ENCODE data around the gene SSNA1. TPM values are rescaled to one million over a fixed set of nuclear protein-coding genes. Genes with fewer than 3 reads are reported as not detected.
A peak's percentile ranks its signal among the peaks of the same experiment; 100 is the strongest.

Gene SSNA1
- total and polyA plus RNA-seq, 2 experiments from 2014 or later: 82.2 to 128 TPM

GRCh38 chr9:137189297-137190295 is 1.1 kb downstream of the SSNA1 start:
- no peak for TF ChIP-seq EZH2phosphoT487 (IDR thresholded peaks at IDR 0.05; ENCODE audit: low read depth, severe bottlenecking, unreplicated experiment)
- TF ChIP-seq EZH2 (IDR thresholded peaks at IDR 0.05; ENCODE audit: borderline replicate concordance): no peak
- no peak for TF ChIP-seq CTCF (IDR thresholded peaks at IDR 0.05; ENCODE audit: poor library complexity)
- peaks cover 71% of the 10 kb centered on the region for H3K79me2 ChIP-seq
- H3K9me2 ChIP-seq (replicated peaks; ENCODE audit: insufficient read depth): no peaks in the 10 kb centered on the region
- H3K36me3 ChIP-seq (replicated peaks; ENCODE audit: insufficient read depth, low read depth): no peaks in the 10 kb centered on the region
- no peaks in the 10 kb centered on the region for H3K9me3 ChIP-seq (ENCODE audit: low read depth)
- no peak for DNase-seq (ENCODE audit: low spot score)
- peaks cover 37% of the 10 kb centered on the region for H4K20me1 ChIP-seq (ENCODE audit: insufficient read depth, poor library complexity, severe bottlenecking)
- 46% methylated on average over 23 of the region's 23 CpGs for WGBS (ENCODE audit: low lambda C conversion rate, missing lambda C conversion rate)
- peak overlapping the region; percentile 92 for H3K4me2 ChIP-seq
- no peak overlapping the region for H2AFZ ChIP-seq
- H3K4me1 ChIP-seq (ENCODE audit: insufficient read depth): peaks cover 26% of the 10 kb centered on the region
- no peaks in the 10 kb centered on the region for H3K27me3 ChIP-seq
- peak overlapping the region; percentile 98 for H3K27ac ChIP-seq
- peak overlapping the region; percentile 62 for H3K4me3 ChIP-seq

- peak; percentile 42 for DNase-seq (ENCODE audit: low spot score)
- peaks cover 34% of the 10 kb centered on the region for H3K4me1 ChIP-seq (ENCODE audit: insufficient read depth)
- peaks cover 45% of the 10 kb centered on the region for H4K20me1 ChIP-seq (ENCODE audit: insufficient read depth, poor library complexity, severe bottlenecking)
- no peaks in the 10 kb centered on the region for H3K9me3 ChIP-seq (ENCODE audit: low read depth)
- no peak overlapping the region for H2AFZ ChIP-seq
- H3K79me2 ChIP-seq: peaks cover 79% of the 10 kb centered on the region
- H3K4me2 ChIP-seq: peak overlapping the region; percentile 92
- H3K36me3 ChIP-seq (replicated peaks; ENCODE audit: insufficient read depth, low read depth): no peaks in the 10 kb centered on the region
- 96% methylated on average over 5 of the region's 9 CpGs for WGBS (ENCODE audit: low lambda C conversion rate, missing lambda C conversion rate)
- H3K4me3 ChIP-seq: no peak overlapping the region
- no peaks in the 10 kb centered on the region for H3K27me3 ChIP-seq
- no peaks in the 10 kb centered on the region for H3K9me2 ChIP-seq (replicated peaks; ENCODE audit: insufficient read depth)
- H3K27ac ChIP-seq: peak overlapping the region; percentile 98
- no peak for TF ChIP-seq EZH2phosphoT487 (IDR thresholded peaks at IDR 0.05; ENCODE audit: low read depth, severe bottlenecking, unreplicated experiment)
- no peak for TF ChIP-seq EZH2 (IDR thresholded peaks at IDR 0.05; ENCODE audit: borderline replicate concordance)
These were observed 1.9 kb downstream of the SSNA1 start for GRCh38 chr9:137190315-137190856.

- no peaks in the 10 kb centered on the region for H3K9me2 ChIP-seq (replicated peaks; ENCODE audit: insufficient read depth)
- no peak overlapping the region for H3K27ac ChIP-seq
- 94% methylated on average over 3 of the region's 3 CpGs for WGBS (ENCODE audit: low lambda C conversion rate, missing lambda C conversion rate)
- peaks cover 87% of the 10 kb centered on the region for H3K79me2 ChIP-seq
- H3K36me3 ChIP-seq (replicated peaks; ENCODE audit: insufficient read depth, low read depth): no peaks in the 10 kb centered on the region
- no peak for DNase-seq (ENCODE audit: low spot score)
- H3K4me2 ChIP-seq: no peak overlapping the region
- H3K4me3 ChIP-seq: no peak overlapping the region
- peaks cover 41% of the 10 kb centered on the region for H3K4me1 ChIP-seq (ENCODE audit: insufficient read depth)
- peaks cover 54% of the 10 kb centered on the region for H4K20me1 ChIP-seq (ENCODE audit: insufficient read depth, poor library complexity, severe bottlenecking)
- no peaks in the 10 kb centered on the region for H3K27me3 ChIP-seq
- H3K9me3 ChIP-seq (ENCODE audit: low read depth): no peaks in the 10 kb centered on the region
- no peak for TF ChIP-seq CTCF (IDR thresholded peaks at IDR 0.05; ENCODE audit: poor library complexity)
- TF ChIP-seq EZH2phosphoT487 (IDR thresholded peaks at IDR 0.05; ENCODE audit: low read depth, severe bottlenecking, unreplicated experiment): no peak
- TF ChIP-seq EZH2 (IDR thresholded peaks at IDR 0.05; ENCODE audit: borderline replicate concordance): no peak
- no peak overlapping the region for H2AFZ ChIP-seq
These were observed 2.8 kb downstream of the SSNA1 start for GRCh38 chr9:137191245-137191644.

Data from hepatocyte (in vitro differentiated cells).